ENCODE results near the gene PFAS.

GRCh38 chr17:8254881-8255280 lies 5.8 kb downstream of the PFAS start:
- TF ChIP-seq POLR2A (IDR thresholded peaks at IDR 0.05; ENCODE audit: low read depth, low read length) (no peak), POLR2AphosphoS5 (IDR thresholded peaks at IDR 0.05; ENCODE audit: low read depth, low read length) (no peak)

All from GM12892 (cell line).